ENCODE data around the gene IL12A.

IL12A gene

DNA sequence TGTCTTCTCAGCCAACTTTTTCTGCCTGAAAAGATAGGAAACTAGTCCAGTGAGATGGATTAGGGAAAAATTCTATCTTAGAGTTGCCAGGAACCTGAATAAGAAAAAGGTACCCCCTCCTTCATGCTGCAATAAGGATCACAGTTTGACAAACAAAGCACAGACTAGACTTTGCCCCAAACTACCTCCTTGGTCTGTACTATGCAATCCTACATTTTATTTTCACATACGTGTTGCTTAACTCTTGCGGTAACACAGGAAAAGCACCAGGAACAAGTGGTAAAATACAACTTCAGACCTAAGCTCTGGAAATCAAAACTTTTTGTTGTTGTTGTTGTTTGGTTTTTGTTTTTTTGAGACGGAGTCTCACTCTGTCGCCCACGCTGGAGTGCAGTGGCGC, 11.3 kb upstream of the IL12A start:
- H3K4me3 ChIP-seq (ENCODE audit: low read length): no peak overlapping the region
- TF ChIP-seq, protein P1, sequence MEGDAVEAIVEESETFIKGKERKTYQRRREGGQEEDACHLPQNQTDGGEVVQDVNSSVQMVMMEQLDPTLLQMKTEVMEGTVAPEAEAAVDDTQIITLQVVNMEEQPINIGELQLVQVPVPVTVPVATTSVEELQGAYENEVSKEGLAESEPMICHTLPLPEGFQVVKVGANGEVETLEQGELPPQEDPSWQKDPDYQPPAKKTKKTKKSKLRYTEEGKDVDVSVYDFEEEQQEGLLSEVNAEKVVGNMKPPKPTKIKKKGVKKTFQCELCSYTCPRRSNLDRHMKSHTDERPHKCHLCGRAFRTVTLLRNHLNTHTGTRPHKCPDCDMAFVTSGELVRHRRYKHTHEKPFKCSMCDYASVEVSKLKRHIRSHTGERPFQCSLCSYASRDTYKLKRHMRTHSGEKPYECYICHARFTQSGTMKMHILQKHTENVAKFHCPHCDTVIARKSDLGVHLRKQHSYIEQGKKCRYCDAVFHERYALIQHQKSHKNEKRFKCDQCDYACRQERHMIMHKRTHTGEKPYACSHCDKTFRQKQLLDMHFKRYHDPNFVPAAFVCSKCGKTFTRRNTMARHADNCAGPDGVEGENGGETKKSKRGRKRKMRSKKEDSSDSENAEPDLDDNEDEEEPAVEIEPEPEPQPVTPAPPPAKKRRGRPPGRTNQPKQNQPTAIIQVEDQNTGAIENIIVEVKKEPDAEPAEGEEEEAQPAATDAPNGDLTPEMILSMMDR (conservative IDR thresholded peaks at IDR 0.05; ENCODE audit: low read depth, low read length): no peak
- DNase-seq (ENCODE audit: low read depth): no peak

DNA sequence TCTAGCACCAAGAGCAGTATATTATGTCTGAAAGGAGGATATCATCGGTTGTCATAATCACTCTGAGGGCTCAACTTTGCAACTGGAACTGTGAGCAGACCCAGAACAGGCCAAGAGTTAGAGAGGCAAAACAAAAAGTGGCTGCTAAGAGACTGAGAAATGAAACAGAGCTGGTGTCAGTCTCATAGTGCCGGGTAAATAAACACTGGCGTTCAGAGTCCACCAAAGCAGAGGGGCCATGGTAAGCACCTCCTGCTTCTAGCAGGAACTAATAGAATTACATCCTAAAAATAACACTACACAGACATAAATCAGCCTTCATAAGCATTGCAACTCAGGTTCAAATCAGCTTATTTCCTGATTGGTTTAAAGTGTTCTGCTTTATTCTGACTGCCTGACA, 10.3 kb upstream of the IL12A start:
- H3K4me3 ChIP-seq (ENCODE audit: low read length): no peak overlapping the region
- TF ChIP-seq, protein P1 (conservative IDR thresholded peaks at IDR 0.05; ENCODE audit: low read depth, low read length): no peak
- DNase-seq (ENCODE audit: low read depth): no peak

DNA sequence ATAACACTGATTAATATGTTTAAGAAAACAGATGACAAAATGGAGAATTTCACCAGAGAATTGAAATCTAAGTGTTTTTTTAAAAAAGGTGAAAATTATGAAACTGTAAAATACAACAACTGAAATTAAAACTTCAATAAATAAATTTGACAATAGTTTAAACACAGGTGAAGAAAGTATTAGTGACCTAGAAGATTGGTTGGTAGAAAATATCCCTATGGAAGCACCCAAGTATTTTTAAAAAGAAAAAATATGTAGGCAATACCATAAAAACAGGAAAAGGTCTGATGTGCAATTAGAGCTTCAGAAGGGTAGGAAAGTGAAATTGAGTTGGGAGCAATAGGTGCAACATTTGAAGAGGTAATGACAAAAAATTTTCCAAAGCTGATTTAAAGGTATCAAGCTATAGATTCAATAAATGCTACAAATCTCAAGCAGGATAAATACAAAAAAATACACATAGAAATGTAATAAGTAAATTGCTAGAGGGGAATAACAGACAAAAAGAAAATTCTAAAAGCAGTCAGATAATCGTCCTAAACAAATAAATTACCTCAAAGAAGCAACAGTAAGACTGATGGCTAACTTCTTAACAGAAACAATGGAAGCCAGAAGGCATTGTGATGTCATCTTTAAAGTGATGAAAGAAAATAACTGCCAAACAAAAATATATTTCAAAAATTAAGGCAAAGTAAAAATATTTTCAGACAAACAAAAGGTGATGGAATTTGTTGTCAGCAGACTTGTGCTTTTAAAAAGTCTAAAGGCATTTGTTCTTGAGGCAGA, 9.5 kb upstream of the IL12A start:
- no peak overlapping the region for H3K4me3 ChIP-seq (ENCODE audit: low read length)
- DNase-seq (ENCODE audit: low read depth): no peak
- TF ChIP-seq, protein P1 (conservative IDR thresholded peaks at IDR 0.05; ENCODE audit: low read depth, low read length): no peak

DNA sequence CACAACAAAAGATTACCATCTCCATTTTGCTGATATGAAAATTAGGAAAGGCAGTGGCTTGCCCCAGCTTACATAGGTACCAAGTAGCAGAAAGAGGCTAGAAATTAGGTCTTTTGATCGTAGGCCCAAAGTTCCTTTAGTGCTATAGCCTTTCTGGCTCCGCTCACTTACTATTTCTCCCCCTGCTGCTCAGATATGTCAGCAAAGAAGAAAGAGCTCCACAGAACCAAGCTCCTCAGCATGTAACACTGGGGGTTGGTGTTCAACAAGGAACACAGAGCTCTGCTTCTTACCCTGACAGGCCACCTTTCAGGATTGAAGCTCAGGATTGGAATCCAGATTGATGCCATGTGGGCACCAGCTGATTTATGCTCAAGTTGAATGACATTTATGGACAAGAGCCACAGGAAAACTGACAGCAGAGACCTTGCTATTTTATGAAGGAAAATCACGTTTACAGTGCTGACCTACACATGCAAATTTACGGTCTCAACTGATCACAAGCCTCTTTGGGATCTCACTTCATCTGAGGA, 6.1 kb upstream of the IL12A start:
- no peak overlapping the region for H3K4me3 ChIP-seq (ENCODE audit: low read length)
- DNase-seq (ENCODE audit: low read depth): no peak
- TF ChIP-seq, protein P1 (conservative IDR thresholded peaks at IDR 0.05; ENCODE audit: low read depth, low read length): no peak

DNA sequence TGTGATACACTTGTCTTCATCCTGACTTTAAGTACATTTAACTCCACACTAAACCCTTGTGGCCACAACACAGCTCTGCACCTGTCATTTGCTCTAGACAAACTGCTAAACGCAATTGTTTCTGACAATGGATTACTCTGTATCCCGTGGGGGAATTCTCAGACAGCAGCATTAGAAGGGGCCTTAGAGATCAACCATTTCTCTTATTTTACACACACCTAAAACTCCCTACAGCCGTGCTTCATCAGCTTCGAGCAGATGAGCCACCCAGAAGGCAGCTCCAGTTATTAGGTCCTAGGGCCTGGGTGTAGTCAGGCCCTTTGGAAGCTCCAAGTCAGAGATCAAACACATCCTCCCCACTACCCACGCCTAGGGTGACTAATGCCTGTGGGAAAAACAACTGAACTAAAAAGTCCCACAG, 1.3 kb upstream of the IL12A start:
- no peak overlapping the region for H3K4me3 ChIP-seq (ENCODE audit: low read length)
- TF ChIP-seq, protein P1 (conservative IDR thresholded peaks at IDR 0.05; ENCODE audit: low read depth, low read length): peak; percentile 52
- no peak for DNase-seq (ENCODE audit: low read depth)

DNA sequence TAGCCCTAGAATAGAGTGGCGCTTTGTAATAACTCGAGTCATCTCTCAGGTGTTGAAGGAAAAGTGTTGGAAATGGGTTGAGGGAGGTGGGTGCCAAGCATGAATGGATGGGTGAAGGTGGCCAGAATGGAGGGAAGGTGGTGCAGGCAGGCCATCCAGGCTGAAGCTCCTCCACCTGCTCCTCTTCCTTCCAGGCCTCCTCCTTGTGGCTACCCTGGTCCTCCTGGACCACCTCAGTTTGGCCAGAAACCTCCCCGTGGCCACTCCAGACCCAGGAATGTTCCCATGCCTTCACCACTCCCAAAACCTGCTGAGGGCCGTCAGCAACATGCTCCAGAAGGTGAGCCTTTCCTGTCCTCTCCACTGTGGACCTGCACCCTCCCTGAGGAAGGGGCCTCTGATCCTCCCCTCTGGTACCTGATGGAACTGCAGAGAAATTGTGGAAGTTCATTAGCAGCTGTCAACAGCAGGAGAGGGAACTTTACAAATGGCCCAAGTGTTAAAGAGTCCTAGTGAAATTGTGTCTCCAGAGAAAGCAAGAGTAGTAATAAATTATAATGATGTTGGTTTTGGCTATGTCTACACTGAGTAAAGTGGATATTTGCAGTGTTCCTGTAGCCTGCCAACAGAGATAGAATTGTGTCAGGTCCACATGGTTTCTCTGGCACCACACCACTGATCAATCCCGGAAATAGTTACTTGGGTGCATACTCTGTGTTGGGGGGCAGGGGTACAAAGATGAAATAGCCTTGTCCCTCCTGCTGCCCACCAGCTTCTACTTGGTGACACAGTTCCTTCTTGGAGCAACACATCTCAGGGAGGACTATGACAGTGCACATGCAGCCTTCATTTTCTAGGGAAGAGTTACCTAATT, 1.6 kb downstream of the IL12A start:
- TF ChIP-seq, protein P1 (conservative IDR thresholded peaks at IDR 0.05; ENCODE audit: low read depth, low read length): peak; percentile 14
- DNase-seq (ENCODE audit: low read depth): no peak
- no peak overlapping the region for H3K4me3 ChIP-seq (ENCODE audit: low read length)
